22Rv1 (cell line): Measurements from ENCODE around the gene ARL14EPL.
"Not testable (repeated sequence)": the region's sequence is repeated elsewhere in the genome, so short reads cannot be mapped to it uniquely, and the experiment has no call there.

ENCODE experiments used
- H3K27ac ChIP-seq: fragments of 450-650 bp; 2 replicates; pipeline ENCODE4 v1.5.1; 2017
- CTCF ChIP-seq: fragments of 450-650 bp; IDR thresholded peaks from 2 replicates; pipeline ENCODE4 v1.5.1; 2017; ENCODE audit warnings: mild to moderate bottlenecking
- ZFX ChIP-seq: fragments of 450-650 bp; IDR thresholded peaks from 2 replicates; pipeline ENCODE4 v1.6.1; 2017; ENCODE audit warnings: antibody characterized with exemption, borderline replicate concordance

The ARL14EPL gene

GRCh38 chr5:116088062-116088461, 55.8 kb downstream of the ARL14EPL start:
- H3K27ac ChIP-seq: no peak overlapping the region
- TF ChIP-seq ZFX (no peak), CTCF (no peak)

GRCh38 chr5:116090302-116090701, 58.0 kb downstream of the ARL14EPL start:
- no peak overlapping the region for H3K27ac ChIP-seq
- TF ChIP-seq ZFX (no peak), CTCF (no peak)

- TF ChIP-seq CTCF (no peak), ZFX (no peak)
Measured at GRCh38 chr5:116091416-116091815, 59.1 kb downstream of the ARL14EPL start.

GRCh38 chr5:116097301-116097700, 65.0 kb downstream of the ARL14EPL start:
- no peak overlapping the region for H3K27ac ChIP-seq
- TF ChIP-seq ZFX: no peak
- no peak for TF ChIP-seq CTCF

More at GRCh38 chr5:116091416-116091815, 59.1 kb downstream of the ARL14EPL start:
- H3K27ac ChIP-seq: no peak overlapping the region

- TF ChIP-seq ZFX: no peak
- no peak overlapping the region for H3K27ac ChIP-seq
Measured at GRCh38 chr5:116098998-116099397, 66.7 kb downstream of the ARL14EPL start.

GRCh38 chr5:116104941-116105340, 72.7 kb downstream of the ARL14EPL start:
- not testable (repeated sequence) for H3K27ac ChIP-seq
